SW 1271 (cell line): Measurements from ENCODE around the gene LTBP1.
A peak's percentile ranks its signal among the peaks of the same experiment; 100 is the strongest.

Experiments used
- DNase-seq, 2 experiments: peaks; one replicate each; lab custom pipeline; 2025; lab: John Stamatoyannopoulos, UW

LTBP1 gene

DNA sequence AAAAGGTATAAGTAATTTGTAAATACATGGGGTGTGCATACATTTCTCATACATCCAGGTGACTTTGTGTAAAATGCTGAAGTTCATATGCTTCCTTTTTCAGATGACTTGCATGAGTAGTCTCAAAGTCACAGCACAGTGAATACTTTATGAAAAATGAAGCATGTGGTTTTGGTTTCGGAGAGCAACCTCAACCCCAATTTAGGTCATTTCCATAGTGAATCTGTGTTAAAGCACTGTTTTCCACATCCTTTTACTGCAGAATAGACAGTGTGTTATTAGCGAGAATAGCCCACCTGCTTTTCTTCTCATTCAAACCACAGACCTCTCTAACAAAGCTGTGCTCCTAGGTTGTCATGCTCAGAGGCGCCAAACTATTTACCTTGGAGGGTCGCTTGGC, 325.2 kb downstream of the LTBP1 start:
- no peak for DNase-seq

DNA sequence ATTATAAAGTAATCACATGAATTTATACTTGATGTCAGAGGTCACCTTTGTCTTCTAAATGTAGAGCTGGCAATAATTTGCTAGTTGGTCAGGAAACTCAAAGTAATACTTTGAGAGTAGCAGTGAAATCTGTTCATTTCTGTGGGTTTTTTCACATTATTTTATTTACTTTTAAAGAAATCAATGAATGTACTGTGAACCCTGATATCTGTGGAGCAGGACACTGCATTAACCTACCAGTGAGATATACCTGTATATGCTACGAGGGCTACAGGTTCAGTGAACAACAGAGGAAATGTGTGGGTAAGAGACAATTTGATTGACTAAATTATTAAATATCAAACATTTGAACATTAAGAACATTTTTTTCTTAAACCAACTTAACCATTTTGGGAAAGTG, 326.7 kb downstream of the LTBP1 start:
- DNase-seq = no peak

DNA sequence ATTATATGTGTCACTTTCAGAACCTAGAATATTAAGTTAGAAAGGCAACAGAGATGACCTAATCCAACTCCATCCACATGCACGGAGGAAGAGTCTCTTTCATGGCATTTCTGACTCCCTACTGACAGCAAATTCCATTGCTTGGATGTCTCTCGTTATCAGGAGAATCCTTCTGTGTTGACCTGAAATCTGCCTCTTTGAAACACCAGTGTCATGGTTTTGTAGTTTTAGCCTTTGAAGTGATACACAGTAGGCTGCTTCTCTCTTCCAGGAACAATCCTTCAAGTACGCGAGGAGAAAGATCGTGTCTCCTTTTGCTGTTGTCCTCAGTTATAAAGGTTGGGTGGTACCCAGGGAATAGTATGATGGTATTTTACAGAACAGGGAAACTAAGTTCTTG, 327.8 kb downstream of the LTBP1 start:
- no peak for DNase-seq

DNA sequence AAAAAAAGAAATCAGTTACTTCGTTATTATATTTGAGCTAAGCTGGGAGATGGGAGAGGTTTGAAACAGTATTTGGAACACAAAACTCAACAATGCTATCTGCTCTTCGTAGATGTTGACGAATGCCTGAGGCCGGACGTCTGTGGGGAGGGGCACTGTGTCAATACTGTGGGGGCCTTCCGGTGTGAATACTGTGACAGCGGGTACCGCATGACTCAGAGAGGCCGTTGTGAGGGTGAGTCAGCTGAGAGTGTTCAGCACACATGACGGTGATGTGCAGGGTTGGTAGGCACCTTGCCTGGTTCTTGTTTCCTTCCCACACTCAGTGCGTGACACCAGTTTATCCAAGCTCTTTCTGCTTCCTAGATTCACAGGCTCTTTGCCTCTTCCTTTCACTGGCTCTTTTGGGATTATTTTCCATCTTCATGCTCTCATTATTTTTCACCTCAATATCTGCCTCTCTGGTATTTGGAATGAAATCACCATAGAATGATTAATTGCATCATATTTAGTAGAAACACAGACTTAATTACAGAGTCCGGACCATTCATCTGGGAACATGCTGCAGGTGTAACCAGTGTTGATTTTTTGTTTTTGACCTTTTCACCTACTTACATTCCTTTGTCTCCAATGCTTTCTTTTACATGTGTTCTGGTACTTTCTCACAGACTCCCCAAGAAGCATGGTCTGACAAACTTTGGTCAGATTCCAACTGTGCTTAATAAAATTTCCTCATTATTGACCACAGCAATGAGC, 329.1 kb downstream of the LTBP1 start:
- DNase-seq = peak; percentile 22 to 57

DNA sequence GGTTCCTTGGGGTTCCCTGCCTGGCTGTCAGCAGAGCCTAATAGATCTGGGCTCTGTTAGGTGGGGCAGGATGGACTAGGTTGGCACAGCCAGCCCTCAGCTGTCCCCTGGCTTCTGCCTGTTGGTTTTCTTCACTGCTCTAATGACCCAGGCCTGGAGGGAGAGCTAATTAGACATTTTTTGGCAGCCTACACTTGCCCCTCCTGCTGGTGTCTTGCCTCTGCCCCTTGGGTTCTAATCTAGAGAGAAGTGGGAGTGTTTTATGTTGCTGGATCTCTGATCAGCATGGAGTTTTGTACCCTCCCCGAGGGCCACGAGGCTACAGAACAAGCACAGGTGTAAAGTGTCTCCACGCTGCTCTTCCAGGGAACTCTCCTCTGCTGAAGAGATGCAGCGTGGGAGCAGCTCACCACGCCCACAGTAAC, 330.3 kb downstream of the LTBP1 start:
- DNase-seq = no peak

DNA sequence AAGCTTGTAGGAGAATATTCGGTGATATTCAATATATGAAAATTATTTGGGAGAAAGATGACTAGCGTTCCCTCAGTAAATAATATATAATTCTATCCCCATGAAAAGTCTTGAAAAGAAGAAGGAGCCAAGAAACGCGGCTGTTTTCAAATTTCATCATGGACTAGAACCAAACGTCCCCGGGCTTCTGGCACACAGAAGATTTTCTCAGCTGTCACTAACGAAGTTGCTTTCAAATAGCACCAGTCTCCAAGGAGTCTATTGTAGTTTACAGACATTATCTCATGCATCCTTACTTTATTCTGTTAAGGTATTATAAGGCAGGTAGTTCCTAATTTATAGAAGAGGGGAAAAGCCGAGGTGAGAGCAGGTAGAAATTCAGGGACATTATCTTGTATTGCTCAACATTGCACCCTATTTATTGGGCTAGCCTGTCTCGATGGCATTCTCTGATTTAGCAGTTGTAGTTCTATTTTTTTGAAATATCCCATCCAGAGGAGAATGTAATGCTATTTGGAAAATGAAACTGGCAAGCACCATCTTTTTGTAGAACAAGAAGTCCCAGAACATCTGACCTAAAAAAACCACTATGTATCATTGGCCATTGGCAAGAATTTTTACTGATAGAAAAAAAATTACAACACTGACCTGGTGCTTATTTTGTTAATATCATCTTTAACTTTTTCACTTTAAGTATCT, 331.6 kb downstream of the LTBP1 start:
- no peak for DNase-seq

DNA sequence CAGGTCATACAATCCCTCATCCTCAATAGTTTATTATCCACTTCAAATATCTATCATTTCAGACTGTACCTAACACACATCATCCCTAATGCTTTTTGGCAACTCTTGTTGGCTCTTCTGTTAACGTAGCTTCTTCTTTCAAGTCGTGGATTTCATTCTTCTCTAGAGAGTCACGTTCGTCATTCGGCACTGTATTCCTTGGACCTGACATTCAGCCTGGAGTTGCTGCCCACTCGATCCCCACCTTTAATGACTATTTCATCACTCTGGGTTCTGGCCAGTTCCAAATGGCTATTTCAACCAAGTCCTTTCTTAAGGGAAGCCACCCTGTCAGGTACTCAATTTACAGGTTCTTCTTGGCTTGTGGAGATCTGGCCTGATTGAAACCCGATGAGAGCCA, 337.5 kb downstream of the LTBP1 start:
- no peak for DNase-seq

DNA sequence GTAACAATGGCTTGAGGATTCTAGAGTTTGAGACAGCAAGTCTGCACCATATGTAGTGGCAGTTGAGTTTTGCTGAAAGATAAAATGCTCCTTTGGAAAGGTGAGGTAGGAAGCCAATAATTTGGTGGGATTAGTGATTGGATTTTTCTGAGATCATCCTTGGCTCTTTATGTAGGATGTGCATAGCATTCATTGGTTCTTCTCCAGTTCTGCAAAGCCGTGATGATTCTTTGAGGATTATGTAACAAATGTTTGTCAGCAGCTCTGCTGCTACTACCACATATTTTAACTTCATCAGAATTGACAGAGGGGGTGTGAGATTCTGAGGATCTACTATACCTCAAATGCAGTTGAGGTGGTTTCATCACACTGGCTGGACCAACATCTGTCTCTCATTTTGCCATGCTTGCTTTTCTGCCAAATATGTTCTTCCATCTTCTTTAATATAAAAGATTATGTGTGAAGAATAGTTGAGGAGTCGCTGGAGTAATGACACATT, 340.8 kb downstream of the LTBP1 start:
- DNase-seq = no peak

DNA sequence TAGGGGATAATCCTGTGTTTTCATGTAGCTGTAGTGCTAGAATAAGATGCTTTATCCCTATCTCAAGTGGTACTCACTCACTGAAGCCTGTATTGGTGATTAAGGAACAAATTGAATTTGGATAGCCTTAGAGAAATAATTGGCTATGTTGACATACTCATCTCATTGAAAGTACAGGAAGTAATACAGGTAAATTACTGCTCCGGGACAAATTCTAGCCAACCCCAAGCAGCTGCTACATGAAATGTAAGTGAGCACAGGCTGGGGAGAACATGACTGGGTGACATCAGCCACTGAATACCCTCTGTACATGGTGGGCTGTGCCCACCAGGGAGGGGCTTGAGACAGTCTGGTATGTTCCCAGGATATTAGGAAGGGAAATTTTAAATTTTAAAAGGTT, 341.3 kb downstream of the LTBP1 start:
- no peak for DNase-seq

DNA sequence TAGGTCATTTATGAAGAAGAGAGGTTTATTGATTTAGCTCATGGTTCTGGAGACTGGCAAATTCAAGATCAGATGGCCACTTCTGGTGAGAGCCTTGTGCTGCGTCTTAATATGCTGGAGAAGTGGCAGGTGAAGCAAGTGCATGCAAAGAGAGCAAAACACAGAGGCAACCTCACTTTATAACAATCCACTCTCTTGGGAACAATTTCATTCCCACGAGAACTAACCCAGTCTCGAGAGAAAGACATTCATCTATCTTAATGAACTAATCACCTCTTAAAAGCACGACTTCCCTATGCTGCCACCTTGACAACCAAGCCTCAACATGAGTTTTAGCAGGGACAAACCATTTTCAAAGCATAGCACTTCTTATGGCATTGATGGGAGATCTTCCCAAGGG, 343.2 kb downstream of the LTBP1 start:
- no peak for DNase-seq

DNA sequence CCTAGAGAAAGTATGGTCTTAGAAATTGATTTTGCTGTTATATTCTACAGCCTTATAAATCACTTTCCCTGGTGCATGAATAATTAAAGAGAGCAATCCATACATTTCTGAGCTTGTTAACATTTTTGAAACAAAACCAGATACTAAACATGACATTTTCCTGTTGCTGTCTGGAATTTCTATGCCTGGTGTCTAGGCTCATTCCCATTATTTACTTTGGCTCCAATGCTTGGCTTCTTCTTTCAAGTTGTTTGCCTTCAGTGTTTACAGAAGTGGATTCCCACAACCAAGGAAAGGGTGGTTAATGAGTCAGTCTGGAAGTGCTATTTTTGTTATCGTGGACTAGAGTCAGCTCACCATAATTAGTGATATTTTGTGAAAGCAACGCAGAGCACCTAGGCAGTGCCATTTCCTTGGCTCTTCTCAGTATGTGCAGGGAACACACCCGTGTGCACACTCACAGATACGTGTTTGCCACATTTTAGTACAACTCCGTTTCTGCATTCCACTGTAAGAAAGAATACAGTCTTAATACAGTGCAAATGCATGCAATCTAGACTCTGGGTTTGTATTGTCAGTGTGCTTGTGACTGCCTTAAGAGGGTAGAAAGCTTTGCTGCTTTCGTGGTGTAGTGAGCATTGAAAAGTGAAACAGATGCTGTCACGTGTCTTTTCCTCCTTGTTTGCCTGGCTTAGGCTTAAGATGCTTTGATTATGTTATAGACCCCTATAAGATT, 344.7 kb downstream of the LTBP1 start:
- no peak for DNase-seq

DNA sequence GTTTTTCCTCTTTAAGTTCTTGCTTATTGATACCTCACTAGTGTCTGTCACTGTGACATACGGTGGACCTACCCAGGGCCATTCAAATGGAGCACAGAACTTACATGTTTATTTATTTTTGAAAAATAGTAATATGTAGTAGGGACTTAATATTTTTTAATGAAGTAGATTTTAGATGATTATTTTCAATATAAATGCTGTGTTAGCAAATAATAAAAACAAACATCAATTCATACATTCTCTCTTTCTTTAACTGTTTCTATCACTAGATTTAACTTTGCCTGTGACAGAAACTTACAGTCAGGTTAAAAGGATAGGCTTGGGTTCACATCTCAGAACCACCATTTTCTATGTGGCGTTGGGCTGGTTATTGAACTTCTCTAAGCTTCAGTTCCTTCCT, 345.3 kb downstream of the LTBP1 start:
- no peak for DNase-seq

DNA sequence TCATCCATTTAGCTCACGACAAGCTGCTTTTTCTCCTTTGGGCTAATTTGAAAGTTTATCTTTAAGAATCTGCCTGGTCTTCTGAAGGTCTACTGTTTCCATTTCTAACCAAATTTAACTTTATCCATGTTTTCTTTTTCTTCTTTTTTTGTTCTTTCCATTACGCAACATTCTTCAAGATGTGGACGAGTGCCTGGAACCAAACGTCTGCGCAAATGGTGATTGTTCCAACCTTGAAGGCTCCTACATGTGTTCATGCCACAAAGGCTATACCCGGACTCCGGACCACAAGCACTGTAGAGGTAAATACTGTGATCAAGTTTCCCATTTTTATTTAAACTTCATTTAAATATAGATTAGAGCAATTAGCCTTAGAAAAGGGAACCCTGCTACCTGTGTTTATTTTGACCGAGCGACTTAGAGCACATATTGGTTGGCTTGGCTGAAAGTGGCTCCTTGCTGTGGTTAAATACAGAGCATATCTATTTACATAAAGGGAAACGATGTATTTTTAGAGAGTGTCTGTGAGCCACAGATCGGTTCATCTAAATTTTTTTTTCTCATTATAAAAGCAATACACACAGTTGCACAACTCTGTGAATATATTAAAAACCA, 346.3 kb downstream of the LTBP1 start:
- no peak for DNase-seq

DNA sequence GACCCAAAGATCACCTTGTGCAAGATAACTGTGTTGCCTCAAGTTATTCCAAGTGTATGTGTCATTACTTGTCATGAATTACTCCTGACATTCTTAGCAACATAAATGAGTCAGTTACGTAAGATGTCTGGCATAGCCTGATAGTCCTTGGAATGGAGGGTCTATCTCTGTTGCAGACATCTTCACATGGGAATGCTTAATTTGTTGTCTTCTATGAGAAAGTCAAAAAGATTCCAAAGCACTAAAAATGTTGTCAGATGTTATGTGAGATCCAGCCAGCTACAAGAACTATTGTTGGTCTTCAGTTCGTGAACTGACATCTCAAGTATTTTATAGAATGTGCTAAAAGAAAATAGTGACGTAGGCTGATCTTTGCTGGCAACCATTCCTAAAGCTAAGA, 351.5 kb downstream of the LTBP1 start:
- DNase-seq = no peak

DNA sequence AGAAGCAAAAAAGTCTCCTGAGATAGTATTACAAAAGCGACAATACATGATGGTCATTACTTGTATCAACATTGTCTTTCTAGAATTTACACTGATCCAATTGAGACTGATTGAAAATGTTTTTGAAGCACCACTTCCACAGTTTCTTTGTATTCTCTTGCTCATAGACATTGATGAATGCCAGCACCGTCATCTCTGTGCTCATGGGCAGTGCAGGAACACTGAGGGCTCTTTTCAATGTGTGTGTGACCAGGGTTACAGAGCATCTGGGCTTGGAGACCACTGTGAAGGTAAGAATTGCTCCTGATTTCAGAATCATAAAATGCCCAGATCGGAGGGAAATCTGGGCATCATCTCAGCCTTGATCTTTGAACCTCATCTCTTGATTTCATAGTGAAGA, 354.6 kb downstream of the LTBP1 start:
- no peak for DNase-seq

DNA sequence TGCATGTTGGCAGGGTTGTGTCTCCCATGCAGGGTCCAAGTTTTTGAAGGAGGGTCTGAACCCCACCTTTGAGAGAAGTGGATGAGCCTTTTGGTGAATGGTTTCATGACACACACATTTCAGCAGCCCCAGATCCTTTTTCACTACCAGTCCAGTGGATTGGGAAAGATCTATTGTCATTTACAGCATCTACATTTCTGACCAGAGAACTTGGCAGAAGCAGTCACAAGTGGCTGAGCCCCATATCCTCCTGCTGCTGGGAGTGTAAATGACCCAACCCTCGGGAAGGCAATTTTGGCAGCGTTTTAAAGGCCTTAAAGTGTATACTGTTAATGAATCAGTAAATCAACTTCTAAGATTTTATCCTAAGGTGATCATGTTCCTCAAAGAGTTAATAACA, 355.6 kb downstream of the LTBP1 start:
- no peak for DNase-seq

DNA sequence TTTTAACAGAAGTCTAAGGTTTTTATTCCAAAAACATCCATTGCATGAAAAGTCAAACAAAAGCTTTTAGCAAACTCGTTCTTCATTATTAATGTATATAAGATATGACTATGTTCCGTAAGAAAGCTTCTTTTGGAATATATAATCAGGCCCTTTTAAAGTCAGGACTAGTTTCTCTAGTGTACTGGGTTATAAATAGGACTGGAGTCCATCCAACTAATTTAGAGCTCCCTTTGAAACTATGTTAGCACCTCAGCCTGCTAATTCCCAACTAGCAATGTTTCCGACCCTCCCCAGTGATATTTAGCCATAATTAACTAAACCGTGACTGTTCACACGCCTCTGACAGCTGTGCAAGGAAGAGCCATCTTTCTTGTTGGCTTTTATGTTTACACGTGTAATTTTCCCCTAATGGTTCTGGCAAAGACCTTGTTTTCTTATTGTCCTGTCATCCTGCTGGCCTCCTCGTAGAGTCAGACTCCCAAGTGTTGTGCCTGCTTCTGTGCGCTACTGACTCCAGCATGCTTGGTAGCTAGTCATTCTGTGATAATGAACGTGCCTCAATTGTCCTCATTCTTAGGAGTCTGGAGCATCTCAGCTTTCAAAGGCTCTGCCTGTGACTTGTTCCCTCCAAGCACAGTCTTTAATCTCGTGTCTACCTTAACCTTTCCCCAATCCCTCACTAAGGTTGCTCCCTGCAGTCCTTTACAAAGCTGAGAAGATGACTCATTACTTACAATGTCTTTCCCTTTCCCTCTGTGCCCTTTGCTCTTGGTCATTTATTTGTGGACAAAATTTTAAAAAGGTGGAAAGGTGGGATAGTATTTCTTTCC, 357.5 kb downstream of the LTBP1 start:
- DNase-seq = no peak

DNA sequence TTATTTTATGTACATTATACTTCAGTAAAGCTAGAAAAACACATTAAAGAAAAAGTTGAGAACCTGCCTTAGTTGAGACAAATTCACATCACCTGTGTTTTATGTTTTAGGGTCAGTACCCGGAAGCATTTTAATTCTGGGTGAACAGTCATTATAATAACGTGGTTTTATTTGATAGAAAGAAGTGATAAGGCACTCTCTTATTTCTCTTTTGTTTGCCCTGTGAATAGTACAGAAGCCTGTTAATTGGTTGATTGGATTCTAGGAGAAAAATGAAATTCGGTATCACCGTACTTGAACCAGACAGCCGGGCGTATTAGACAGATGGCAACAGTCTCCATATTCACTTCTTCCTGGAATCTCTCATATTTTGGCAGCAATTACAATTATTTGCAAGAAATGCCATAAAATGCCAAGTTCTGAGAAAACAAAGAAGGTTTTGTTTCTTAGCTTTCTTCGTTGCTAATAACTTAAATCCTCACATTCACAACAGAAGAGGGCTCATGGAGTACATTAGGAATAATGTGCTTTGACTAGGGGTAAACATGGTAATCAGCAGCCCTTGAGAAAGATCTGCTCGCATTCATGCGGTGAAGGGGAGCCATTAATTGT, 361.0 kb downstream of the LTBP1 start:
- DNase-seq = no peak

DNA sequence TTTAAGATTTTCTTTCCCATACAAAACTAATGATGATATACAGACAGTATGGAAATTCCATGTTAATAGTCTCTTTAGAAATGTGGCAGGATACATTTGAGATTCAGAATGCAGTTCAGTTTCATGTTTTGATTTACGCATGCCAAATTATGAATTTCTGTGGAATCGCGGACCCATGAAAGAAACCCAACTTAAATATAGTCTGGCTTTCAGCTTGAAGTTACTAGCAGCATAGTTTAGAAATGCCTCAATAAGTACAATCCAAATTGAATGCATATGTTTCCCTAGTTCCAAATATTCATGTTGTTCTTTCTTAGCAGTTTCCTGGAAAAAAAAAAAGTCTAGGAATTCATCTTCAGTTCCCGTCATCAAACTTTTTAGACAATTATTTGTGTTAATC, 365.6 kb downstream of the LTBP1 start:
- no peak for DNase-seq

DNA sequence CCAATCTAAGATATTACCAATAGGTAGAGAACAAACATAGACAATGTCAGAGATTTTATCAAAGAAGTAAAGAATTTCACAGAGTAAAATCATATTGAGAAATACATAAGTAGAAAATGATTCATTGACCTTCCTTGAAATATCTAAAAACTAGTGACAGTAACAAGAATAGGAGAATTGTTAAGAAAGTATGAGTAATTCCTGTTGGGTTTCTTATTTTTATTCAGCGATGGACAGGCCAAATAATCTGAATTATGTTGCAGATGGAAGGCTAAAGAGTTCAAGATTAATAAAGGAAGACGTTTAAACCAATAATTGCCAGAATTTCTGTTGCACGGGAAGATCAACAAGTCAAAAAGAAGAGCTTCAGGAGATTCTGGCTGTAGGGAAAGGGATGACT, 366.3 kb downstream of the LTBP1 start:
- no peak for DNase-seq

DNA sequence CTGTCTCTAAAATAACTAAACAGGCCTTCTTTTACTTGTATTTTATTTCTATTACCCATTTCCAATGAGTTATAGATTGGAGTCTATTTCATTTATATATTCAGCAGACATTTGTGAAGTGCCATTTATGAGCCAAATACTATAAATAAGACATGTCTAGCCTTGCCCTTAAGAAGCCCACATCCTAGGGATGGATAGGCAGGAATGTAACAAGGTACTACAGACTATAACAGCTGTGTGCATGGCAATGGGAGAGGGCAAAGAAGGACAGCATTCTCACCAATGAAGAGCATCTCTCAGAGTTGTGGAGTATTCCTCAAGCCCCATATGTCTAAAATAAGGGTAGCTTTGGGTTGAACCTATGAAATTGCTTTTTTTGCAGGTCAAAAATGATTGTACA, 367.8 kb downstream of the LTBP1 start:
- DNase-seq = no peak
